Neural crest cell (in vitro differentiated cells): ENCODE results near the gene AAK1. TPM values are rescaled to one million over a fixed set of nuclear protein-coding genes. Genes with fewer than 3 reads are reported as not detected.
"Not testable (repeated sequence)": the region's sequence is repeated elsewhere in the genome, so short reads cannot be mapped to it uniquely, and the experiment has no call there.

ENCODE experiments used
- DNase-seq: peaks from one replicate; pipeline ENCODE4 v3.0.0; 2021; ENCODE audit warnings: low read depth, mixed read lengths, low spot score
- H3K27ac Mint-ChIP-seq: one replicate; pipeline ENCODE4 v1.8.0; 2021; ENCODE audit warnings: mild to moderate bottlenecking, mixed read lengths; ENCODE audit not compliant: unreplicated experiment
- H3K27me3 Mint-ChIP-seq: 2 replicates; pipeline ENCODE4 v1.8.0; 2021; ENCODE audit warnings: low read depth, mild to moderate bottlenecking, mixed read lengths
- H3K36me3 Mint-ChIP-seq: 2 replicates; pipeline ENCODE4 v1.8.0; 2021; ENCODE audit warnings: low read depth, mild to moderate bottlenecking, mixed read lengths
- H3K4me1 Mint-ChIP-seq: 2 replicates; pipeline ENCODE4 v1.8.0; 2021; ENCODE audit warnings: mixed read lengths
- H3K4me3 Mint-ChIP-seq: one replicate; pipeline ENCODE4 v1.8.0; 2021; ENCODE audit warnings: mild to moderate bottlenecking, mixed read lengths
- H3K9me3 Mint-ChIP-seq: 2 replicates; pipeline ENCODE4 v1.8.0; 2021; ENCODE audit warnings: mixed read lengths
- CTCF ChIP-seq: fragments of 200-600 bp; sonication (generic); conservative IDR thresholded peaks from 2 replicates; pipeline ENCODE4 v1.5.0; 2021; ENCODE audit warnings: antibody characterized with exemption, mild to moderate bottlenecking
- total RNA-seq: library from RNA; stranded (reverse); gene quantifications from 2 replicates; pipeline ENCODE4 v1.2.1, GENCODE V29; 2021

Gene AAK1
- total RNA-seq, 1 donor from 2014 or later, result 38.8 TPM

DNA sequence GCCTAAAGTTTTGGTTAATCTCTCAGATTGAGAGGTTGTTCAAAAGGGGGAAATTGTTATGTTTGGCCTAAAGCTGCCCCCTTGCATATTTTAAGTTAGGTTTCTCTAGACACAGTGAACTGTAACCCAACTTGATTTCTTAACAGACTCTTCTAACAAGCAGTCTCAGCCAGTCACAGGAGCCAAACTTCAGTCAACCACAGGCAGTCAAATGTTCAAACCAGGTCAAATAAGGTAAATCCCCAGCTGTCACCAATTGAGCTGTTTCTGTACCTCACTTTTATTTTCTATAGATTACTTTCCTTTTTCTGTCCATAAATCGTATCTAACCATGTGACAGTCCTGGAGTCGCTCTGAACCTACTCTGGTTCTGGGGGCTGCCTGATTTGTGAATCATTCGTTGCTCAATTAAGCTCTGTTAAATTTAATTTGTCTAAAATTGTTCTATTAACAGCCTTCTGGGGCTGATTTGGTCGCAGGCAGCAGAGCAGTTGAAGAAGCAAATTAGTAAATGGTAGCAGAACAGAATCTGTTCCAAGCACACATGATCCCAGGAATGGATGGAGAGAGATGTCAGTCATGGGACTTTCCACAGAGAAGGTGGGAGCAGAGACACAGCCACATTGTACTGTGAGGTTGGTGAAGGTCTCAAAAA lies 189.9 kb downstream of the AAK1 start:
- no peaks in the 10 kb centered on the region for H3K36me3 Mint-ChIP-seq
- DNase-seq, result no peak
- no peak overlapping the region for H3K27ac Mint-ChIP-seq
- no peak overlapping the region for H3K4me3 Mint-ChIP-seq
- H3K9me3 Mint-ChIP-seq, result no peaks in the 10 kb centered on the region
- H3K27me3 Mint-ChIP-seq, result no peaks in the 10 kb centered on the region
- no peak for TF ChIP-seq CTCF
- H3K4me1 Mint-ChIP-seq, result peaks cover 5% of the 10 kb centered on the region

DNA sequence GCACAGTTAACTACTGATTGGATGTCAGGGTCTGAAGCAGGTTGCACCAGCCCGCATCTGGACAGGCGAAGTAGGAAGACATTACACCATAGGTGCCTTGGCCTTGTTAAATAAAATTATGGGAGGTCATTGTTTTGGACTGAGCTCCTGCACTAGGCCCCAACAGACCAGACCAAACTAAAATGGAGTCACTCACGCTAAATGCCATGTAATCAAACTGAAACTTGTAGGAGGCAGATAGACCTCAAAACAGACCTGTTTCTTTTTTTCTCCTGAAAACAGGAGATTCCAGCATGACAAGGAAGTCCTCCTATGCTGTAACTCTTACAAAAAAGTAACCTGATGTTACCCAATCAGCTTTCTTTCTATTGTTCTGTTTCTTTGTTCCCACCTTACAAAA lies 190.9 kb downstream of the AAK1 start:
- Mint-ChIP-seq H3K36me3 (no peaks in the 10 kb centered on the region), H3K27me3 (no peaks in the 10 kb centered on the region)
- DNase-seq, result no peak

GRCh38 chr2:69450735-69451416 lies 192.7 kb downstream of the AAK1 start:
- peaks cover 5% of the 10 kb centered on the region for H3K4me1 Mint-ChIP-seq
- no peak for DNase-seq
- no peak for TF ChIP-seq CTCF
- H3K27ac Mint-ChIP-seq, result no peak overlapping the region
- H3K9me3 Mint-ChIP-seq, result no peaks in the 10 kb centered on the region
- no peaks in the 10 kb centered on the region for H3K27me3 Mint-ChIP-seq
- H3K4me3 Mint-ChIP-seq, result no peak overlapping the region
- no peaks in the 10 kb centered on the region for H3K36me3 Mint-ChIP-seq

More for the DNA sequence above, 190.9 kb downstream of the AAK1 start:
- no peak for TF ChIP-seq CTCF
- no peaks in the 10 kb centered on the region for H3K9me3 Mint-ChIP-seq
- H3K4me1 Mint-ChIP-seq, result peaks cover 5% of the 10 kb centered on the region
- no peak overlapping the region for H3K27ac Mint-ChIP-seq
- no peak overlapping the region for H3K4me3 Mint-ChIP-seq

GRCh38 chr2:69449906-69450305 lies 193.6 kb downstream of the AAK1 start:
- Mint-ChIP-seq H3K27me3 (no peaks in the 10 kb centered on the region), H3K4me3 (no peak overlapping the region), H3K27ac (no peak overlapping the region), H3K4me1 (peaks cover 5% of the 10 kb centered on the region), H3K36me3 (no peaks in the 10 kb centered on the region), H3K9me3 (no peaks in the 10 kb centered on the region)
- no peak for DNase-seq
- no peak for TF ChIP-seq CTCF

DNA sequence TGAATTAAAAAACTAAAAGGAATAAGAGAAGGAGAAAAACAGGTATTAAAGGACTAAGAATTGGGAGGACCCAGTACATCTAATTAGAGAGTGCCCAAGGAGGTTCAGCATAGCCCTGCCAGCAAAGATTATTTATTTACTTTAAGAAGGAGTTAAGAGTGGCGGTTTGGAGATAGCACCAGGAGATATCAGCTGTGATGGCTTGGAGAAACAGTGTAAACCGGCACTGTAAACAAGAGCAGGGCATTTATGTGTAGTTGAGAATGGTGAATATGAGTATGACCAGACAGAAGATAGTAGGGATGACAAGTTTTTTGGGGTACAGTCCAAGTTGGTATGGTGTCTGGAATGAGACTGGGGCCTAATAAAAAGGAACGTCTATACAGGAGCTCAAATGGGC lies 199.9 kb downstream of the AAK1 start:
- not testable (repeated sequence) for H3K27ac Mint-ChIP-seq, DNase-seq, H3K9me3 Mint-ChIP-seq, H3K4me3 Mint-ChIP-seq, H3K36me3 Mint-ChIP-seq, H3K27me3 Mint-ChIP-seq, H3K4me1 Mint-ChIP-seq

- not testable (repeated sequence) for H3K9me3 Mint-ChIP-seq, H3K4me3 Mint-ChIP-seq, H3K27ac Mint-ChIP-seq, H3K36me3 Mint-ChIP-seq, DNase-seq, H3K27me3 Mint-ChIP-seq
- H3K4me1 Mint-ChIP-seq, result peaks cover 25% of the 10 kb centered on the region
Observed at GRCh38 chr2:69439499-69439898, 204.0 kb downstream of the AAK1 start.
